Ecto neural progenitor cell (in vitro differentiated cells): ENCODE data around the gene MORN3.
A peak's percentile ranks its signal among the peaks of the same experiment; 100 is the strongest.
"Not testable (repeated sequence)": the region's sequence is repeated elsewhere in the genome, so short reads cannot be mapped to it uniquely, and the experiment has no call there.

Source experiments
- DNase-seq: peaks from one replicate; pipeline ENCODE4 v3.0.0-alpha.2; 2018; ENCODE audit warnings: low spot score

The MORN3 gene

GRCh38 chr12:121638298-121639202, 30.9 kb downstream of the MORN3 start:
- no peak for DNase-seq

DNA sequence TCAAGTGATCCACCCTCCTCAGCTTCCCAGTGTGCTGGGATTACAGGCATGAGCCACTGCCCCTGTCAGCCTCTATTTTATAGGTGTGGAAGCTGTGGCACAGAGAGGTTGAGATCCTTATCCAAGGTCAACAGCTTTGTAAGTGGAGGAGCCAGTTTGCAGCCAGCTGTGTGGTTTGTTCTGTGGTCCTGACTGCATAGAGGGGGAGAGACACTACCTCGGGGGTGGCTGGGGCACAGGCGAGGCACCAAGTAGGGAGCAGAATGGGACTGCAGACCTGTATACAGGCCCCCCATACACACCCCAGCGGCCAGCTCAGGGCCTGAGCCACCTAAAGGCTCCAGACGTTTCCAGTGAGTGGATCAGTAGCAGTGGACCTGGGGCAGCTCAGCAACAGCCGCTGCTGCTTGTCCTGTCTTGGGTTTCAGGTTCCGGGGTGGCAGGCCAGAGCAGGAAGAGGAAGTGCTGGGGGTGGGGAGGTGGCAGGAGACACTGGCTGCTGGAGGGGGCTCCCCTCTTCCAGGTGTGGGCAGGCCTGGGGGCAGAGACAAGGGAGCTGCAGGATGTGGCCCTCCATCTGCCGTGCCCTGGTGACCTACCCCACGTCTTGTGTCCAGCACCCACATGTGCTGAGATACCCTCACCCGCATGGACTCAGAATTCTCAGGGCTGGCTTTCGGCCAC, 32.1 kb downstream of the MORN3 start:
- DNase-seq, result no peak

DNA sequence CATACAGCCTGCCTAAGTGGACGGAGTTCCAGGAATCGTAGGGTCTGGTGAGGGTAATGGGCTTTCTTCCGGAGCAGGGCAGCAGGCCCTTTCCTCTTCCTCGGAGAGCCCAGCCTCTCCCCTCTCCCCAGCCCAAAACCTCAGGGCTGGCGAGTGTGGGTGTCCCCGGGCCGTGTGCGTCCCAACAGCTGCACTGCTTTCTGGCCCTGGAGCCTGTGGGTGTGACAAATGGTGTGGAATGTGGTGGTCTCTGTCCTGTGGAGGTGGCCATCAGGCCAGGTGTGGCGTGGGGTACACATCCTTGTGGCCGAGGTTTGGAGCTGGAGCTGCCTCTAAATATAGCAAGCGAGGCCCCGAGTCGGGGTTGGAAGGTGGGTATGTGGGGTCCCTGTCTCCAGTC, 34.6 kb downstream of the MORN3 start:
- DNase-seq, result no peak

DNA sequence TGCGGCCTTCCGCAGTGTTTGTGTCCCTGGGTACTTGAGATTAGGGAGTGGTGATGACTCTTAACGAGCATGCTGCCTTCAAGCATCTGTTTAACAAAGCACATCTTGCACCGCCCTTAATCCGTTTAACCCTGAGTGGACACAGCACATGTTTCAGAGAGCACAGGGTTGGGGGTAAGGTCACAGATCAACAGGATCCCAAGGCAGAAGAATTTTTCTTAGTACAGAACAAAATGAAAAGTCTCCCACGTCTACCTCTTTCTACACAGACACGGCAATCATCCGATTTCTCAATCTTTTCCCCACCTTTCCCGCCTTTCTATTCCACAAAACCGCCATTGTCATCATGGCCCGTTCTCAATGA, 35.6 kb downstream of the MORN3 start:
- not testable (repeated sequence) for DNase-seq

GRCh38 chr12:121632069-121632970, 37.1 kb downstream of the MORN3 start:
- no peak for DNase-seq

DNA sequence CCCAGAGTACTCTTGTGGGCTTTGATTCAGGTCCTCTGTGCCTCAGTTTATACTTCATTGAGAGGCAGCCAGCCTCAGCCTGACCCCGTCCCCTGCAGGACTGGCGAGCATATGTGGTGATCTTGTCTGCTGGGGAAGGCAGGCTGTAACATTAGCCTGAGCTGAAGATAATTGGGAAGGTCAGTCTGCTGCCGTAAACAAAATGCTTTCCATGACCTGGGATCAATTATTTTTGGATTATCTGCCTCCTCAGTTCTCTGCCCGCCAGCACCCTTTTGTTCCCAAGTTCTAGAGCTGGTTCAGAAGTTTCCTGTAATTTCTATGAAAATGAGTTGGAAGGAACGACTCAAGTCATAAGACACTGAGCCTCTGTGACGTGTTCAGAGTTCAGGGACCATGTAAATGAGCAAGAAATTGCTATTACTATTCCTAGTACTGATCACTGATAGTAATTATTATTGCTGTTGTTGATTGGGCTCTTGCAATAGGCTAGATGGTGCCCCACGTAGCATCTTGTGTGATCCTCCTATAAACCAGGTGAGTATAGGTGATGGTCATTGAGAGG, 38.6 kb downstream of the MORN3 start:
- DNase-seq, result no peak

DNA sequence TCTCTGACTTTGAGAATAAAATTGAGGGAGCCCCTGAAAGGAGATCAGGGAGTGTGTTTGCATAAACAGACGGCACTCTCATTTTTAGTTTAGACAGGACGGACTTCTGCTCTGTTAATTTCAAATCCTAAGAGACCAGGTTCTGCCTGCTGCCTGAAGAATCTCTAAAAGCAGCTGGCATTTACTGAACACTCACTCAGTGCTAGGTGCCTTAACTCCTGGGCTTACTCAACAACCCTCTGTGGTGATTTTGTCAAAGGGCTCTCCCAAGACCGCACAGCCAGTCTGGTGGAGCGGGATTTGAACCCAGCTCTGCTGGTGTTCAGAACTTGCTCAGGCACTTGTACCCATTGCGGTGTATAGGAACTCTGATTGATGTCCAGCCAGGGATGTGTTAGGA, 40.9 kb downstream of the MORN3 start:
- DNase-seq, result no peak

GRCh38 chr12:121628037-121628436, 41.4 kb downstream of the MORN3 start:
- no peak for DNase-seq

DNA sequence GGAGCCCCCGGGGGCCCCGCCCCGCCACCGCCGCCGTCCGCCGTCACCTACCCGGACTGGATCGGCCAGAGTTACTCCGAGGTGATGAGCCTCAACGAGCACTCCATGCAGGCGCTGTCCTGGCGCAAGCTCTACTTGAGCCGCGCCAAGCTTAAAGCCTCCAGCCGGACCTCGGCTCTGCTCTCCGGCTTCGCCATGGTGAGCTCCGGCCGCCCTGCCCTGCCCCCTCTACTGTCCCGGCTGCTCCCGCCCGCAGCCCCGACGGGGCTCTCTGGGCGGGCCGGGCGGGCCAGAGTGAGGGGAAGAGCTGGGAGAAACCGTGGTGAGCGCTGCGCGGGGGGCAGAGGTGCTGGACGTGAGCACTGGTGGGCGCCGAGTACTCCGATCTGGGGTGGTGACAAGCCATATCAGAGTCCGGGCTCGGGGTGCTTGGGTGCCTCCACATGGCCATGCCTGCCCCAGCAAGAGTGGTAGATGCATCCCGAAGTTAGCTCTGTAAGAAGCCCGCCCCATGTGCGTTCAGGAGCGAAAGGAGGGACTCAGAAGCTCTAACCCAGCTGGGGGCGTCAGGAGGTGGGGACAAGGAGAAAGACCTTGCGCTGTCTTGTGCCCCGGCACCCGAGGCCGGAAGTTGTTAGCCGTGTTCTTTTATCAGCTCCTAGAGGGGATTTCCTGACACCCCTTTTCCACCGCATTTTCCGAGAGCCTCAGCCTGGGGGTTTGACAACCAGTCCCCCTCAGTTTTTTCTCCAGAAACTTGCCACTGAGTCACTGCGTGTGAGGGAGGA, 42.4 kb downstream of the MORN3 start:
- no peak for DNase-seq

DNA sequence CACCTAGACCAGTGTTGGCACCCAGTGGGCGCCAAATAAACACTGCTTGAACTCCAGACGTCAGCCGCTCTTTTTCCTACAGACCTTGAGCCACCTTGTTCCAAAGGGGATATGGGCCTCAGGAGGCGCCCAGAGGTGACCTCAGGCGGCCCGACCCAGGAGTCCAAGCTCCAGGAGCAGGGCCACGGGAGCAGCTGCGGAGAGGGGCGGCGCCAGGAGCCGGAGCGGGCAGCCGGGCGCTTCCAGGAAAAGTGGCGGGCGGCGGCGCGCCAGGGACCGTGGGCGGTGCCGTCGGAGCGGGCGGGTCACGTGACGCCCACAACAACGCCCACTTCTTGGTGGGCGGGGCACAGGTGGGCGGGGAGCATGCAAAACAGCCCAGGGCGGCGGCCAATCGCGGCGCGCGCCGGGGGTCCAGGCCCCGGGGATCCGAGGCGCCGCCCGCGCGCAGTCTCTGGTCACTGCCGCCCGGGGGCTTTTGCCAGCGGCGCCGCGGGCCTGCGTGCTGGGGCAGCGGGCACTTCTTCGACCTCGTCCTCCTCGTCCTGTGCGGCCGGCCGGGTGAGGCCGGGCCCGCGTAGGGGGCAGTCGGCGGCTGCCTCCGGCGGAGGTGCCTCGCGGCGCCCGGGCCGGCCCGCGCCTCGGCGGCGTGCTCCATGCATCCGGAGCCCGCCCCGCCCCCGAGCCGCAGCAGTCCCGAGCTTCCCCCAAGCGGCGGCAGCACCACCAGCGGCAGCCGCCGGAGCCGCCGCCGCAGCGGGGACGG, 43.2 kb downstream of the MORN3 start, which contains the start of gene ORAI1:
TSS of gene ORAI1 (plus strand) at position 444 of the 766 bp plus-strand sequence.
- peak; percentile 100 for DNase-seq

DNA sequence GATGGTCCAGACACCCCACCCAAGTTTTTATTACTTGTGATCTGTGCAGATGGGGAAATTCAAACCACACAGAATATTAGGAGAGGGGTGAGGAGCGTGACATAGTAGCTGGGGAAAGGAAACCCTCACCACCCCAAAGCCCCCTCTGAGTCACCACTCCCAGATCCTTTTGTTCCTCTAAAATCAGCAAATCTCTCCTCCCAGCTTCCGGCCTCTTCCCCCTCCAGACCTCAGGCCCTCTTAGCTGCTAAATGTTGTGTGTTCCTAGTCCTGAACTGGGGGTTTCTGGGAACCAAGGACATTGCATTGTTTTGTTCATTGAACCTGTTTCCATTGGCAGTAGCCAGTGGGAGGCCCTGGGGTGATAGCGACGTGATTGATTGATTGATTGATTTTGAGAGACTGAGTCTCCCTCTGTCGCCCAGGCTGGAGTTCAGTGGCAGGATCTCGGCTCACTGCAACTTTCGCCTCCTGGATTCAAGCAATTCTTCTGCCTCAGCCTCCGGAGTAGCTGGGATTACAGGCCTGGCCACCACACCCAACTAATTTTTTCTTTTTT, 49.0 kb downstream of the MORN3 start:
- no peak for DNase-seq

- no peak for DNase-seq
Measured at GRCh38 chr12:121618659-121619233, 50.7 kb downstream of the MORN3 start.

DNA sequence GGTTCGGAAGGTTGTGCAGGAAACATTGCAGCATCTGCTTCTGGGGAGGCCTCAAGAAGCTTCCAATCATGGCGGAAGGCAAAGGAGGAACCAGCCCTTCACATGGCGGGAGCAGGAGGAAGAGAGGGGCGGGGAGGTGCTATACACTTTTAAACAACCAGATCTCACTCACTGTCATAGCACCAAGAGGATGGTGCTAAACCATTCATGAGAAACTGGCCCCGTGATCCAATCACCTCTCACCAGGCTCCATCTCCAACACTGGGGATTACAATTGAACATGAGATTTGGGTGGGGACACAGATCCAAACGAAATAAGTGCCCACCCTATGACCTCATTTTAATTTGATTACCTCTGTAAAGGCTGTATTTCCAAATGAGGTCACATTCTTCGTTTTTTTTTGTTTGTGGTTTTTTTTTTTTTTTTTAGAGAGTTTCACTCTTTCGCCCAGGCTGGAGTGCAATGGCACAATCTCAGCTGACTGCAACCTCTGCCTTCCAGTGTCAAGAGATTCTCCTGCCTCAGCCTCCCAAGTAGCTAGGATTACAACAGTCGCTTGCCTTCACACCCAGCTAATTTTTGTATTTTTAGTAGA, 54.5 kb downstream of the MORN3 start:
- no peak for DNase-seq

GRCh38 chr12:121613462-121613861, 56.0 kb downstream of the MORN3 start:
- DNase-seq, result no peak

DNA sequence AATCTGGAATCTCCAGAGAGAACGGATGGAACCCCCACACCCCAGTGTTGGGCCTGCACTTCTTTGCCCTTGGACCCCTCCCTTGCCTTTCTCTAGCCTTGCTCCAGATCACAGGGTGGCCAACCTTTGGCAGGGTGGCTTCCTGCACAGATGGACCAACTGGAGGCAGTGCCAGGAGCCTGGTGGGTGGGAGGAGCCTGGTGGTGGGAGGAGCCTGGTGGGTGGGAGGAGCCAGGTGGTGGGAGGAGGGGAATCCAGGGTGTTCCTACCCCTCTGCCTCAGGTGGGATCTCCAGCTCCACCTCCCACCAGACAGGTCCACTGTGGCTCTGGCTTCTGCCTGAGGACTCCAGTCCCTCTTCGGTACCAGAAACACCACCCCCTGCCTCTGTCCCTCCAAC, 58.1 kb downstream of the MORN3 start:
- peak; percentile 66 for DNase-seq

GRCh38 chr12:121610239-121611149, 59.0 kb downstream of the MORN3 start:
- DNase-seq, result no peak

DNA sequence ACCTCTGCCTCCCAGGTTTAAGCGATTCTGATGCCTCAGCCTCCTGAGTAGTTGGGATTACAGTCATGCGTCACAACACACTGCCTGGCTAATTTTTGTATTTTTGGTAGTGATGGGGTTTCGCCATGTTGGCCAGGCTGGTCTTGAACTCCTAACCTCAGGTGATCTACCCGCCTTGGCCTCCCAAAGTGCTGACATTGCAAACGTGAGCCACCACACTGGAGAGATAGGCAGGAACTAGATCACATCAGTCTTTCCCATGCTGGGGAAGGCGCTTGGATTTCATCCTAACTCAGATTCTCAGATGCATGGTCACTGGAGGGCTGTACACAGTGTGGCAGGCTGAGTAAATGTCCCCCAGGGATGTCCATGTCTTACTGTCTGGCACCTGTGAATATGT, 61.2 kb downstream of the MORN3 start:
- no peak for DNase-seq

DNA sequence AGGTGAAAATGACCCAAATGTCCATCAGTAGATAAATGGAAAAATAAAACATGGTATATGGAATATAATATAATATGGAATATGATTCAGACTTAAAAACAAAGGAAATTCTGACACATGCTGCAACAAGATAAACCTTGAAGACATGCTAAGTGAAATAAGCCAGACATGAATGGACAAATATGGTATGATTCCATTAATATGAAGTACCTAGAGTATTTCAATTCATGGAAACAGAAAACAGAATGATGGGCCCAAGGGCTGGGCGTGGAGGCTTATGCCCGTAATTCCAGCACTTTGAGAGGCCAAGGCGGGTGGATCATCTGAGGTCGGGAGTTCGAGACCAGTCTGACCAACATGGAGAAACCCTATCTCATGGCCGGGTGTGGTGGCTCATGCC, 65.9 kb downstream of the MORN3 start:
- DNase-seq, result no peak
